GM12891 (cell line): ENCODE measurements around the gene ME1.

Experiments used
- POLR2A ChIP-seq: IDR thresholded peaks from 2 replicates; pipeline ENCODE4 v1.6.1; 2011; ENCODE audit warnings: low read depth, low read length, control low read depth
- POLR2AphosphoS5 ChIP-seq: IDR thresholded peaks from 2 replicates; pipeline ENCODE4 v1.6.1; 2011; ENCODE audit warnings: low read depth, low read length, control low read depth
- POU2F2 ChIP-seq: IDR thresholded peaks from 2 replicates; pipeline ENCODE4 v1.6.1; 2011; ENCODE audit warnings: low read depth, mild to moderate bottlenecking, control low read depth, low read length, moderate library complexity
- SPI1 ChIP-seq: IDR thresholded peaks from 2 replicates; pipeline ENCODE4 v1.6.1; 2011; ENCODE audit warnings: low read depth, low read length, control low read depth
- TAF1 ChIP-seq: IDR thresholded peaks from 2 replicates; pipeline ENCODE4 v1.6.1; 2011; ENCODE audit warnings: low read depth, low read length, control low read depth

DNA sequence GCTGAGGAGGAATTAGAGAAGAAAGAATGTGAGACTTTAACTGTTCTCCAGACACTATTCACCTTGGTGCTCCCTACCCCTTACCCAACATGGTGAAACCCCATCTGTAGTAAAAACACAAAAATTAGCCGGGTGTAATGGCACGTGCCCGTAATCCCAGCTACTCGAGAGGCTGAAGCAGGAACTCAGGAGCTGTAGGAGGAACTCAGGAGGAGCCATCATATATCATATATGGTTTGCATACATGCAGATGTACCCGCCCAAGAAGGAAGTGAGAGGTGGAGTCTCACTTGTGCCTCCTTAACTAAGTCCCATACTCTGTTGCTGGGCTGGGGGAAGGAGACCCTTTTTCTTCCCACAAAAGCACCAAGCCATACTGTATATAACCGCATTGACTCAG is 35.5 kb upstream of the ME1 start:
- TF ChIP-seq SPI1, result no peak
- no peak for TF ChIP-seq TAF1
- no peak for TF ChIP-seq POLR2A
- no peak for TF ChIP-seq POLR2AphosphoS5
- no peak for TF ChIP-seq POU2F2
